H1 (cell line): Measurements from ENCODE around the gene SCARB1. TPM values are rescaled to one million over a fixed set of nuclear protein-coding genes. Genes with fewer than 3 reads are reported as not detected.

Source experiments
- ATF2 ChIP-seq: IDR thresholded peaks from 2 replicates; pipeline ENCODE4 v1.6.1; 2012; ENCODE audit warnings: low read length, inconsistent platforms
- BCL11A ChIP-seq, 2 experiments: IDR thresholded peaks; one replicate each; pipeline ENCODE4 v1.6.1; 2011; ENCODE audit warnings: low read depth in 2 of 2, low read length in 2 of 2, mild to moderate bottlenecking in 2 of 2
- CBX8 ChIP-seq: fragments of 300-800, 300-1000 bp; sonication (generic); IDR thresholded peaks from 2 replicates; pipeline ENCODE4 v1.7.1; 2016; ENCODE audit warnings: low read depth, low read length, borderline replicate concordance
- CREB1 ChIP-seq: IDR thresholded peaks from 2 replicates; pipeline ENCODE4 v1.6.1; 2012; ENCODE audit warnings: inconsistent platforms
- CTCF ChIP-seq, 3 experiments: IDR thresholded peaks; 1 replicate in 2 of 3; 2 replicates in 1 of 3; pipeline versions ENCODE4 v1.5.1 to v1.6.1; 2011; ENCODE audit warnings: low read length in 3 of 3, mild to moderate bottlenecking in 3 of 3, inconsistent platforms in 2 of 3, low read depth in 1 of 3, moderate library complexity in 1 of 3; ENCODE audit not compliant: insufficient read depth in 1 of 3; ENCODE audit errors: control extremely low read depth in 1 of 3
- E2F6 ChIP-seq: IDR thresholded peaks from 2 replicates; pipeline ENCODE4 v1.6.1; 2012; ENCODE audit warnings: inconsistent platforms
- FOSL1 ChIP-seq: IDR thresholded peaks from 2 replicates; pipeline ENCODE4 v1.6.1; 2011; ENCODE audit warnings: mild to moderate bottlenecking, low read depth, low read length, moderate library complexity; ENCODE audit not compliant: insufficient read depth
- MAFK ChIP-seq: IDR thresholded peaks from 2 replicates; pipeline ENCODE4 v1.6.1; 2012; ENCODE audit warnings: low read depth, mild to moderate bottlenecking, improper control_type of control experiment, low read length
- POU5F1 ChIP-seq: IDR thresholded peaks from 2 replicates; pipeline ENCODE4 v1.6.1; 2011; ENCODE audit warnings: low read depth, mild to moderate bottlenecking, low read length, moderate library complexity
- RAD21 ChIP-seq, 2 experiments: IDR thresholded peaks in 1 of 2; conservative IDR thresholded peaks in 1 of 2; 2 replicates each; pipeline ENCODE4 v1.6.1; 2011; ENCODE audit warnings: low read depth in 2 of 2, low read length in 2 of 2, improper control_type of control experiment in 1 of 2, inconsistent platforms in 1 of 2, mild to moderate bottlenecking in 1 of 2, moderate library complexity in 1 of 2
- RXRA ChIP-seq: IDR thresholded peaks from 2 replicates; pipeline ENCODE4 v1.6.1; 2011; ENCODE audit warnings: low read depth, mild to moderate bottlenecking, low read length, moderate library complexity; ENCODE audit not compliant: insufficient read depth
- SP1 ChIP-seq: IDR thresholded peaks from 2 replicates; pipeline ENCODE4 v1.6.1; 2011; ENCODE audit warnings: low read depth, low read length
- TAF7 ChIP-seq: optimal IDR thresholded peaks from 2 replicates; pipeline ENCODE3; 2011; ENCODE audit warnings: low read depth, mild to moderate bottlenecking, inconsistent platforms, low read length, moderate library complexity, borderline replicate concordance
- polyA plus RNA-seq, 7 experiments: library from polyadenylated mRNA; depleted of rRNA in 3 of 7; stranded (reverse) in 5 of 7; unstranded in 2 of 7; fragments of >200 nt in 5 of 7; fragments of 200-250 nt in 2 of 7; gene quantifications; 1 replicate in 5 of 7; 2 replicates in 1 of 7; 4 replicates in 1 of 7; pipeline versions ENCODE4 v1.2.1 to v1.2.3, GENCODE V29; 2011 to 2013; ENCODE audit warnings: missing spikeins in 2 of 7, mixed read lengths in 2 of 7
- total RNA-seq: library from RNA; stranded (reverse); fragmentation: NEBNext Ultra II Directional; extraction: Animal tissue kit (Norgen Biotek cat#: 25700); gene quantifications from 2 replicates; pipeline ENCODE4 v1.2.1, GENCODE V29; 2021

Gene SCARB1
- total and polyA plus RNA-seq, 2 of the 8 experiments (the other 6 are each of a cell fraction or from before 2014, with no cell fraction given) = 45.3 to 57.1 TPM

- TF ChIP-seq ATF2 (peak; percentile 77; the same call in 1 of the 2 replicates), CTCF (IDR thresholded peaks at IDR 0.05; ENCODE audit: control extremely low read depth in 1 of 3, insufficient read depth in 1 of 3, low read depth in 1 of 3, low read length in 3 of 3) (peak; percentile 14 to 54 (median 51); a peak in 3 of 4 replicates), CREB1 (peak; percentile 75), TAF7 (no peak), E2F6 (peak; percentile 53), MAFK (no peak), POU5F1 (no peak), SP1 (0 out of 2 replicates have a peak, but pooled peaks have one; percentile 19), BCL11A (IDR thresholded peaks at IDR 0.05; ENCODE audit: low read depth in 2 of 2, low read length in 2 of 2) (no peak), RXRA (no peak), CBX8 (no peak), FOSL1 (no peak), RAD21 (IDR thresholded peaks at IDR 0.05 in 1 of 2, conservative IDR thresholded peaks at IDR 0.05 in 1 of 2; ENCODE audit: low read depth in 2 of 2, low read length in 2 of 2) (peak in 1 of 2 experiments; percentile 18; a peak in 2 of 4 replicates)
Observed at GRCh38 chr12:124734224-124734788, 129.4 kb downstream of the SCARB1 start (continued).
